ENCODE data around the gene PPP1R12C. TPM values are rescaled to one million over a fixed set of nuclear protein-coding genes. Genes with fewer than 3 reads are reported as not detected.
"Not testable (repeated sequence)": the region's sequence is repeated elsewhere in the genome, so short reads cannot be mapped to it uniquely, and the experiment has no call there.

PPP1R12C gene
- total RNA-seq, 1 donor from 2014 or later = 219 TPM

- no peak for TF ChIP-seq CTCF (IDR thresholded peaks at IDR 0.05)
- Histone ChIP-seq H3K4me3 (no peak overlapping the region), H3K27me3 (no peaks in the 10 kb centered on the region), H3K9me3 (no peaks in the 10 kb centered on the region), H3K4me1 (no peaks in the 10 kb centered on the region), H3K36me3 (no peaks in the 10 kb centered on the region), H3K27ac (no peak overlapping the region)
- DNase-seq (ENCODE audit: low spot score in 2 of 2) = no peak
- intact Hi-C loops (cut with DNase I) = no loop called here
Observed at GRCh38 chr19:55070466-55071128, 46.8 kb downstream of the PPP1R12C start.

DNA sequence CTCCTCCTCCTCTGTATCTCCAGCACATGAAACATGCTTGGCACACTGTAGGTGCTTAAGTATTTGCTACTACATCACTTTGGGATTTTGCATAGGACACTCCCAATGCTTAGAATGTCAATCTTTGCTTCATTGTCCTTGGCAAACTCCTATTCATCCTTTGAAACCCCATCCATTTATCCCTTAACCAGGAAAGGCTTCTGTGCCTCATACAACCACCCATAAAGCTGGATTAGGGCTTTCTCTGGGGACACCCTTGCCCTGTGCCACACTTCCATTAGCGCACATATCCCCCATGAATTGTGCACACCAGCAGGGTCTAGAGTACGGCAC lies 47.6 kb downstream of the PPP1R12C start:
- no peaks in the 10 kb centered on the region for H3K9me3 ChIP-seq
- H3K4me3 ChIP-seq = no peak overlapping the region
- no peaks in the 10 kb centered on the region for H3K36me3 ChIP-seq
- H3K27ac ChIP-seq = no peak overlapping the region
- intact Hi-C loops (cut with DNase I) = no loop called here
- no peaks in the 10 kb centered on the region for H3K4me1 ChIP-seq
- no peak for TF ChIP-seq CTCF (IDR thresholded peaks at IDR 0.05)
- DNase-seq (ENCODE audit: low spot score in 2 of 2) = no peak
- H3K27me3 ChIP-seq = no peaks in the 10 kb centered on the region

GRCh38 chr19:55068950-55069864 lies 48.2 kb downstream of the PPP1R12C start:
- Histone ChIP-seq H3K27me3 (no peaks in the 10 kb centered on the region), H3K4me3 (no peak overlapping the region), H3K36me3 (no peaks in the 10 kb centered on the region), H3K27ac (no peak overlapping the region), H3K9me3 (no peaks in the 10 kb centered on the region), H3K4me1 (no peaks in the 10 kb centered on the region)
- DNase-seq (ENCODE audit: low spot score in 2 of 2) = no peak
- intact Hi-C loops (cut with DNase I) = no loop called here
- TF ChIP-seq CTCF (IDR thresholded peaks at IDR 0.05) = no peak

DNA sequence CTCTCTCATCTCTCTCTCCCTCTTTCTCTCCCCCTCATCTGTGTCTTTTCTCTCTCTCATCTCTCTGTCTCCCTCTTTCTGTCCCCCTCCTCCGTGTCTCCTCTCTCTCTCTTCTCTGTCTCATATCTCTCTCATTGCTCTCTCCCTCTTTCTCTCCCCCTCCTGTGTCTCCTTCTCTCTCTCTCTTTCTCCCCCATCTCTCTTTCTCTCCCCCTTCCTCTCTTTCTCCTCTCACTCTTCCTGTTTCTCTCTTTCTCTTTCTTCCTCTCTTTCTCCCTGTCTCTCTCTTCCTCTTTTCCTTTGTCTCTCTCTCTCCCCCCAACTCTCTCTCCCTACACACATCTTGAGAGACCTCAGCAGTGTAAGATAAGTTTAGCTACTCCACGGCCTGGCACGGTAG lies 49.6 kb downstream of the PPP1R12C start:
- Histone ChIP-seq H3K9me3 (no peaks in the 10 kb centered on the region), H3K27me3 (no peaks in the 10 kb centered on the region), H3K4me1 (no peaks in the 10 kb centered on the region), H3K4me3 (no peak overlapping the region), H3K27ac (no peak overlapping the region), H3K36me3 (no peaks in the 10 kb centered on the region)
- intact Hi-C loops (cut with DNase I) = no loop called here
- DNase-seq (ENCODE audit: low spot score in 2 of 2) = no peak
- no peak for TF ChIP-seq CTCF (IDR thresholded peaks at IDR 0.05)

GRCh38 chr19:55066107-55066709 lies 51.2 kb downstream of the PPP1R12C start:
- no peak for DNase-seq (ENCODE audit: low spot score in 2 of 2)
- H3K36me3 ChIP-seq = no peaks in the 10 kb centered on the region
- intact Hi-C loops (cut with DNase I) = no loop called here
- TF ChIP-seq CTCF (IDR thresholded peaks at IDR 0.05) = no peak
- no peaks in the 10 kb centered on the region for H3K9me3 ChIP-seq
- H3K27ac ChIP-seq = no peak overlapping the region
- H3K4me3 ChIP-seq = no peak overlapping the region
- no peaks in the 10 kb centered on the region for H3K27me3 ChIP-seq
- H3K4me1 ChIP-seq = peaks cover 0 to 4% of the 10 kb centered on the region in 2 donors

DNA sequence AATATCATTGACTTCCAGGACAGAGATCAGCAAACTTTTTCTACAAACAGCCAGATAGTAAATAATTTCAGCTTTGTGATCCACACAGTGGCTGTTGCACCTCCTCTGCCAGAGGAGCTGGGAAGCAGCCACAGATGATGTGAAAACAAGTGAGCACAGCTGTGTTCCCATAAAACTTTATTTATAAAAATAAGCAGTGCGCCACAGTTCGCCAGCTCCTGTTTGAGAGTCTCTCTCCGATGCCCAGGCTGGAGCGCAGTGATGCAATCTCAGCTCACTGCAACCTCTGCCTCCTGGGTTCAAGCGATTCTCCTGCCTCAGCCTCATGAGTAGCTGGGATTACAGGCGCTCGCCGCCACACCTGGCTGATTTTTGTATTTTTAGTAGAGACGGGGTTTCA lies 51.9 kb downstream of the PPP1R12C start:
- H3K4me3 ChIP-seq; H3K4me1 ChIP-seq; H3K9me3 ChIP-seq; DNase-seq (ENCODE audit: low spot score in 2 of 2); H3K27ac ChIP-seq; H3K36me3 ChIP-seq; H3K27me3 ChIP-seq; intact Hi-C loops (cut with DNase I): not testable (repeated sequence)

Data from ascending aorta (tissue), 2 donors.